HCT116 (cell line): ENCODE results near the gene GPR39. TPM values are rescaled to one million over a fixed set of nuclear protein-coding genes. Genes with fewer than 3 reads are reported as not detected.
A peak's percentile ranks its signal among the peaks of the same experiment; 100 is the strongest.

Experiments used
- ATAC-seq: fragments of 200-7000 bp; cut with Tn5 transposase; 2 replicates; pipeline ENCODE4 v1.9.1; 2020; ENCODE audit warnings: mild to moderate bottlenecking, moderate library complexity
- BruUV-seq: library from RNA; stranded (reverse); fragments of 400-500 nt; replicated peaks from 2 replicates; lab custom pipeline; 2021; lab: Mats Ljungman, UMichigan
- CTCF ChIA-PET: fragments of 300-600 bp; sonication (Branson Sonifier 250); formaldehyde crosslinking; loops from one replicate; lab custom pipeline; 2021; ENCODE audit warnings: antibody characterized with exemption; lab: Charles Lee
- POLR2A ChIA-PET: fragments of 300-600, 350-600 bp; sonication (Branson Sonifier 250); formaldehyde crosslinking; loops from one replicate; lab custom pipeline; 2021; ENCODE audit warnings: antibody characterized with exemption; lab: Charles Lee
- RAD21 ChIA-PET, 2 experiments: fragments of 300-600 bp; sonication (Branson Sonifier 250); formaldehyde crosslinking; loops; one replicate each; lab custom pipeline; 2023; ENCODE audit warnings: low total read pairs in 2 of 2; ENCODE audit not compliant: uncharacterized antibody in 2 of 2, unreplicated experiment in 2 of 2, low non-redundant PET in 1 of 2; lab: Charles Lee
- DNase-seq: peaks from one replicate; pipeline ENCODE4 v3.0.0-alpha.2; 2010; ENCODE audit warnings: low read depth, low spot score
- H2AFZ ChIP-seq: fragments of 200-600 bp; shearing (Covaris generic), sonication (generic); 2 replicates; pipeline ENCODE4 v1.6.1; 2017; ENCODE audit warnings: low read depth, mixed run types, mixed read lengths, antibody characterized with exemption, low read length; ENCODE audit not compliant: poor library complexity, severe bottlenecking
- H3K27ac ChIP-seq: 2 replicates; pipeline ENCODE4 v1.5.1; 2012; ENCODE audit warnings: low read depth, low read length
- H3K27me3 ChIP-seq: fragments of 200-600 bp; sonication (generic); 2 replicates; pipeline ENCODE4 v1.6.1; 2016; ENCODE audit warnings: mixed run types, low read length, mixed read lengths; ENCODE audit not compliant: insufficient read depth
- H3K36me3 ChIP-seq, 2 experiments: fragments of 200-500 bp in 1 of 2; fragments of 200-600 bp in 1 of 2; sonication (Bioruptor generic) in 1 of 2; sonication (generic) in 1 of 2; 2 replicates each; pipeline versions ENCODE4 v1.5.1 to v1.6.1; 2014 to 2016; ENCODE audit warnings: low read length in 2 of 2, inconsistent platforms in 1 of 2, mixed read lengths in 1 of 2, mixed run types in 1 of 2; ENCODE audit not compliant: insufficient read depth in 2 of 2, control insufficient read depth in 1 of 2
- H3K4me1 ChIP-seq, 2 experiments: fragments of 200-600 bp in 1 of 2; sonication (generic) in 1 of 2; 2 replicates each; pipeline versions ENCODE4 v1.5.1 to v1.6.1; 2012 to 2017; ENCODE audit warnings: low read length in 2 of 2, inconsistent platforms in 1 of 2, mild to moderate bottlenecking in 1 of 2, mixed read lengths in 1 of 2, mixed run types in 1 of 2, moderate library complexity in 1 of 2; ENCODE audit not compliant: insufficient read depth in 2 of 2, control insufficient read depth in 1 of 2
- H3K4me2 ChIP-seq: fragments of 200-600 bp; sonication (generic); 2 replicates; pipeline ENCODE4 v1.6.1; 2017; ENCODE audit warnings: mixed run types, low read length, mixed read lengths
- H3K4me3 ChIP-seq, 2 experiments: fragments of 200-600 bp in 1 of 2; sonication (generic) in 1 of 2; replicated peaks in 1 of 2; 2 replicates each; pipeline ENCODE4 v1.5.1; 2011 to 2016; ENCODE audit warnings: low read length in 2 of 2, control low read depth in 1 of 2, low read depth in 1 of 2, mild to moderate bottlenecking in 1 of 2, mixed read lengths in 1 of 2, mixed run types in 1 of 2
- H3K79me2 ChIP-seq: fragments of 200-600 bp; sonication (generic); 2 replicates; pipeline ENCODE4 v1.6.1; 2017; ENCODE audit warnings: mild to moderate bottlenecking, mixed run types, low read length, moderate library complexity, mixed read lengths; ENCODE audit not compliant: insufficient read depth
- H3K9ac ChIP-seq: fragments of 200-600 bp; sonication (generic); 2 replicates; pipeline ENCODE4 v1.6.1; 2016; ENCODE audit warnings: low read length, mixed read lengths
- H3K9me2 ChIP-seq: fragments of 200-600 bp; sonication (generic), shearing (Covaris generic); 2 replicates; pipeline ENCODE4 v1.6.1; 2017; ENCODE audit warnings: mixed run types, mild to moderate bottlenecking, moderate library complexity; ENCODE audit not compliant: insufficient read depth
- H3K9me3 ChIP-seq, 2 experiments: fragments of 200-500 bp in 1 of 2; fragments of 200-600 bp in 1 of 2; sonication (Bioruptor generic) in 1 of 2; sonication (generic) in 1 of 2; 2 replicates each; pipeline ENCODE4 v1.6.1; 2014 to 2017; ENCODE audit warnings: low read length in 2 of 2, mixed read lengths in 2 of 2, inconsistent platforms in 1 of 2, low read depth in 1 of 2, mild to moderate bottlenecking in 1 of 2, mixed run types in 1 of 2, moderate library complexity in 1 of 2; ENCODE audit not compliant: control insufficient read depth in 1 of 2, insufficient read depth in 1 of 2
- H4K20me1 ChIP-seq: fragments of 200-600 bp; sonication (generic), shearing (Covaris generic); 2 replicates; pipeline ENCODE4 v1.6.1; 2017; ENCODE audit warnings: mixed run types, mild to moderate bottlenecking, moderate library complexity; ENCODE audit not compliant: insufficient read depth
- CBX3 ChIP-seq: IDR thresholded peaks from 2 replicates; pipeline ENCODE4 v1.6.1; 2012; ENCODE audit warnings: low read depth
- CEBPB ChIP-seq: IDR thresholded peaks from 2 replicates; pipeline ENCODE4 v1.6.1; 2012; ENCODE audit warnings: low read depth
- CTCF ChIP-seq, 3 experiments: fragments of 200-600 bp in 1 of 3; sonication (generic) in 1 of 3; IDR thresholded peaks in 2 of 3; conservative IDR thresholded peaks in 1 of 3; 2 replicates each; pipeline ENCODE4 v1.5.1; 2012 to 2017; ENCODE audit warnings: low read depth in 2 of 3, low read length in 2 of 3, antibody characterized with exemption in 1 of 3, borderline replicate concordance in 1 of 3, control low read depth in 1 of 3, mild to moderate bottlenecking in 1 of 3, mixed read lengths in 1 of 3, mixed run types in 1 of 3, moderate library complexity in 1 of 3; ENCODE audit not compliant: insufficient read depth in 1 of 3
- EZH2 ChIP-seq: fragments of 200-600 bp; sonication (generic); IDR thresholded peaks from 2 replicates; pipeline ENCODE4 v1.6.1; 2017; ENCODE audit warnings: antibody characterized with exemption, mixed run types
- EZH2phosphoT487 ChIP-seq: fragments of 200-600 bp; IDR thresholded peaks from 2 replicates; pipeline ENCODE4 v1.6.1; 2018; ENCODE audit warnings: antibody characterized with exemption, borderline replicate concordance
- JUND ChIP-seq: IDR thresholded peaks from 2 replicates; pipeline ENCODE4 v1.6.1; 2012
- POLR2A ChIP-seq: IDR thresholded peaks from 2 replicates; pipeline ENCODE4 v1.7.0; 2011; ENCODE audit warnings: borderline replicate concordance; ENCODE audit not compliant: insufficient read depth, insufficient read length; ENCODE audit errors: extremely low read depth
- POLR2AphosphoS5 ChIP-seq: IDR thresholded peaks from 2 replicates; pipeline ENCODE4 v1.6.1; 2011; ENCODE audit warnings: mild to moderate bottlenecking, low read depth, low read length, moderate library complexity
- RAD21 ChIP-seq: IDR thresholded peaks from 2 replicates; pipeline ENCODE4 v1.6.1; 2012; ENCODE audit warnings: low read depth, mild to moderate bottlenecking
- REST ChIP-seq: IDR thresholded peaks from 2 replicates; pipeline ENCODE4 v1.6.1; 2012; ENCODE audit warnings: low read depth
- SRF ChIP-seq: IDR thresholded peaks from 2 replicates; pipeline ENCODE4 v1.6.1; 2012; ENCODE audit warnings: low read depth
- TCF7L2 ChIP-seq: IDR thresholded peaks from 2 replicates; pipeline ENCODE4 v1.7.0; 2011; ENCODE audit warnings: borderline replicate concordance, inconsistent platforms; ENCODE audit not compliant: insufficient read depth, insufficient read length; ENCODE audit errors: extremely low read depth
- YY1 ChIP-seq: IDR thresholded peaks from 2 replicates; pipeline ENCODE4 v1.6.1; 2011; ENCODE audit warnings: low read length, low read depth, moderate library complexity, mild to moderate bottlenecking; ENCODE audit not compliant: insufficient replicate concordance; ENCODE audit errors: extremely low read depth
- ZBTB33 ChIP-seq: IDR thresholded peaks from 2 replicates; pipeline ENCODE4 v1.6.1; 2011; ENCODE audit warnings: mild to moderate bottlenecking, low read length, moderate library complexity; ENCODE audit not compliant: insufficient replicate concordance; ENCODE audit errors: extremely low read depth
- ZFX ChIP-seq: fragments of 450-650 bp; IDR thresholded peaks from 2 replicates; pipeline ENCODE4 v1.6.1; 2017
- intact Hi-C: fragments of 100-400 bp; cut with micrococcal nuclease; formaldehyde crosslinking; loops from 2 replicates; pipeline ENCODE4 v1.10.0; 2022
- total RNA-seq: library from RNA; stranded (reverse); gene quantifications from one replicate; pipeline ENCODE4 v1.2.1, GENCODE V29; 2021; ENCODE audit not compliant: unreplicated experiment

The GPR39 gene
- total RNA-seq, 1 experiment from 2014 or later = 5.1 TPM

GRCh38 chr2:132437852-132438669 lies 21.5 kb downstream of the GPR39 start (continued):
- TF ChIP-seq REST (no peak), CEBPB (no peak), TCF7L2 (no peak)
- TF ChIP-seq, all 23 proteins: peak for 0

- intact Hi-C loops = loop anchor here (1.0 kb wide), 1 partner anchor 22 kb away; the partner anchor contains the start of gene GPR39
- no peaks in the 10 kb centered on the region for H3K9me3 ChIP-seq
- H3K79me2 ChIP-seq = no peaks in the 10 kb centered on the region
- H3K9me2 ChIP-seq = no peaks in the 10 kb centered on the region
- peak overlapping the region; percentile 42 for H3K9ac ChIP-seq
- ChIA-PET RAD21 (no interaction called here), CTCF (interaction anchor here (0.8 to 1.9 kb wide), 4 partner anchors 10 to 109 kb away, joined by 3 to 10 read pairs (median 5); partner anchors contain the start of gene GPR39), POLR2A (interaction anchor here (0.9 to 1.3 kb wide), 3 partner anchors 10 to 23 kb away, joined by 3 to 4 read pairs (median 4); partner anchors contain the start of gene GPR39)
- no peaks in the 10 kb centered on the region for H4K20me1 ChIP-seq
- H3K4me3 ChIP-seq = peak overlapping the region in 1 of 2 experiments; percentile 12; a peak in 1 of 4 replicates
- H2AFZ ChIP-seq = no peak overlapping the region
- peak overlapping the region; percentile 46; the same call in 1 of the 2 replicates for H3K27ac ChIP-seq
- ATAC-seq = peak; percentile 78
- no peaks in the 10 kb centered on the region for H3K36me3 ChIP-seq
- BruUV-seq = no TSS peak
- DNase-seq = peak; percentile 78
- peak overlapping the region; percentile 71 for H3K4me2 ChIP-seq
- peaks cover 15 to 42% of the 10 kb centered on the region in 2 experiments for H3K4me1 ChIP-seq
- H3K27me3 ChIP-seq = no peaks in the 10 kb centered on the region
- TF ChIP-seq POLR2AphosphoS5 = peak; percentile 48
- peak; percentile 93 for TF ChIP-seq JUND
- TF ChIP-seq EZH2 = no peak
- no peak for TF ChIP-seq POLR2A
- TF ChIP-seq ZBTB33 = peak; percentile 63
- TF ChIP-seq CTCF (IDR thresholded peaks at IDR 0.05 in 2 of 3, conservative IDR thresholded peaks at IDR 0.05 in 1 of 3; ENCODE audit: borderline replicate concordance in 1 of 3, insufficient read depth in 1 of 3, low read depth in 2 of 3, low read length in 2 of 3) = no peak
- TF ChIP-seq YY1 = peak; percentile 83
- peak; percentile 61; the same call in 1 of the 2 replicates for TF ChIP-seq CEBPB
- peak; percentile 83; the same call in 1 of the 2 replicates for TF ChIP-seq CBX3
- TF ChIP-seq EZH2phosphoT487 = no peak
- TF ChIP-seq TCF7L2 = peak; percentile 42
- TF ChIP-seq RAD21 = peak; percentile 35
- no peak for TF ChIP-seq ZFX
- TF ChIP-seq SRF = peak; percentile 62; the same call in 1 of the 2 replicates
These were observed 22.1 kb downstream of the GPR39 start for GRCh38 chr2:132438691-132439090.
